Esophagus squamous epithelium (tissue), 4 donors: Measurements from ENCODE around the gene MAOB.

ENCODE experiments used
- POLR2A ChIP-seq, 4 donors: fragments of 450-650 bp; IDR thresholded peaks; one replicate each; pipeline ENCODE4 v1.6.1; 2017; ENCODE audit warnings: antibody characterized with exemption in 4 of 4, mild to moderate bottlenecking in 4 of 4, moderate library complexity in 3 of 4
- TF ChIP-seq, protein P1 (sequence below), 6 experiments: fragments of 450-650 bp in 4 of 6; fragments of 200-600 bp in 2 of 6; sonication (generic) in 2 of 6; IDR thresholded peaks; one replicate each; pipeline ENCODE4 v1.5.1; 2016 to 2019; ENCODE audit warnings: antibody characterized with exemption in 6 of 6, mild to moderate bottlenecking in 4 of 6, moderate library complexity in 4 of 6

- TF ChIP-seq, protein P1, sequence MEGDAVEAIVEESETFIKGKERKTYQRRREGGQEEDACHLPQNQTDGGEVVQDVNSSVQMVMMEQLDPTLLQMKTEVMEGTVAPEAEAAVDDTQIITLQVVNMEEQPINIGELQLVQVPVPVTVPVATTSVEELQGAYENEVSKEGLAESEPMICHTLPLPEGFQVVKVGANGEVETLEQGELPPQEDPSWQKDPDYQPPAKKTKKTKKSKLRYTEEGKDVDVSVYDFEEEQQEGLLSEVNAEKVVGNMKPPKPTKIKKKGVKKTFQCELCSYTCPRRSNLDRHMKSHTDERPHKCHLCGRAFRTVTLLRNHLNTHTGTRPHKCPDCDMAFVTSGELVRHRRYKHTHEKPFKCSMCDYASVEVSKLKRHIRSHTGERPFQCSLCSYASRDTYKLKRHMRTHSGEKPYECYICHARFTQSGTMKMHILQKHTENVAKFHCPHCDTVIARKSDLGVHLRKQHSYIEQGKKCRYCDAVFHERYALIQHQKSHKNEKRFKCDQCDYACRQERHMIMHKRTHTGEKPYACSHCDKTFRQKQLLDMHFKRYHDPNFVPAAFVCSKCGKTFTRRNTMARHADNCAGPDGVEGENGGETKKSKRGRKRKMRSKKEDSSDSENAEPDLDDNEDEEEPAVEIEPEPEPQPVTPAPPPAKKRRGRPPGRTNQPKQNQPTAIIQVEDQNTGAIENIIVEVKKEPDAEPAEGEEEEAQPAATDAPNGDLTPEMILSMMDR (IDR thresholded peaks at IDR 0.05) = no peak
- TF ChIP-seq POLR2A (IDR thresholded peaks at IDR 0.05) = no peak
Measured at GRCh38 chrX:43868791-43869190, 13.5 kb downstream of the MAOB start.
